HCT116 (cell line): ENCODE results near the gene KCNH2.
A peak's percentile ranks its signal among the peaks of the same experiment; 100 is the strongest.

Source experiments
- CBX3 ChIP-seq: IDR thresholded peaks from 2 replicates; pipeline ENCODE4 v1.6.1; 2012; ENCODE audit warnings: low read depth
- EGR1 ChIP-seq: IDR thresholded peaks from 2 replicates; pipeline ENCODE4 v1.6.1; 2012; ENCODE audit warnings: low read depth
- EZH2 ChIP-seq: fragments of 200-600 bp; sonication (generic); IDR thresholded peaks from 2 replicates; pipeline ENCODE4 v1.6.1; 2017; ENCODE audit warnings: antibody characterized with exemption, mixed run types
- FOSL1 ChIP-seq: IDR thresholded peaks from 2 replicates; pipeline ENCODE4 v1.6.1; 2012; ENCODE audit warnings: low read depth
- POLR2A ChIP-seq: IDR thresholded peaks from 2 replicates; pipeline ENCODE4 v1.7.0; 2011; ENCODE audit warnings: borderline replicate concordance; ENCODE audit not compliant: insufficient read depth, insufficient read length; ENCODE audit errors: extremely low read depth
- POLR2AphosphoS5 ChIP-seq: IDR thresholded peaks from 2 replicates; pipeline ENCODE4 v1.6.1; 2011; ENCODE audit warnings: mild to moderate bottlenecking, low read depth, low read length, moderate library complexity
- RAD21 ChIP-seq: IDR thresholded peaks from 2 replicates; pipeline ENCODE4 v1.6.1; 2012; ENCODE audit warnings: low read depth, mild to moderate bottlenecking
- REST ChIP-seq: IDR thresholded peaks from 2 replicates; pipeline ENCODE4 v1.6.1; 2012; ENCODE audit warnings: low read depth
- YY1 ChIP-seq: IDR thresholded peaks from 2 replicates; pipeline ENCODE4 v1.6.1; 2011; ENCODE audit warnings: low read length, low read depth, moderate library complexity, mild to moderate bottlenecking; ENCODE audit not compliant: insufficient replicate concordance; ENCODE audit errors: extremely low read depth
- ZNF274 ChIP-seq: fragments of 200-500 bp; sonication (Bioruptor generic); IDR thresholded peaks from 2 replicates; pipeline ENCODE4 v1.6.1; 2014; ENCODE audit warnings: mild to moderate bottlenecking, low read depth, low read length, inconsistent platforms
- TF ChIP-seq, protein P1 (sequence below), 3 experiments: fragments of 200-600 bp in 1 of 3; sonication (generic) in 1 of 3; IDR thresholded peaks in 2 of 3; conservative IDR thresholded peaks in 1 of 3; 2 replicates each; pipeline ENCODE4 v1.5.1; 2012 to 2017; ENCODE audit warnings: low read depth in 2 of 3, low read length in 2 of 3, antibody characterized with exemption in 1 of 3, borderline replicate concordance in 1 of 3, control low read depth in 1 of 3, mild to moderate bottlenecking in 1 of 3, mixed read lengths in 1 of 3, mixed run types in 1 of 3, moderate library complexity in 1 of 3; ENCODE audit not compliant: insufficient read depth in 1 of 3
- TF ChIP-seq, protein P2 (sequence below): IDR thresholded peaks from 2 replicates; pipeline ENCODE4 v1.6.1; 2012

GRCh38 chr7:150990416-150991186 is 12.5 kb upstream of the KCNH2 start, which contains the start of gene NOS3:
- TF ChIP-seq ZNF274 (no peak), FOSL1 (peak; percentile 98), POLR2AphosphoS5 (no peak), EZH2 (no peak), YY1 (no peak), REST (no peak), POLR2A (no peak), CBX3 (peak; percentile 100), RAD21 (no peak), EGR1 (no peak)
- TF ChIP-seq, protein P1, sequence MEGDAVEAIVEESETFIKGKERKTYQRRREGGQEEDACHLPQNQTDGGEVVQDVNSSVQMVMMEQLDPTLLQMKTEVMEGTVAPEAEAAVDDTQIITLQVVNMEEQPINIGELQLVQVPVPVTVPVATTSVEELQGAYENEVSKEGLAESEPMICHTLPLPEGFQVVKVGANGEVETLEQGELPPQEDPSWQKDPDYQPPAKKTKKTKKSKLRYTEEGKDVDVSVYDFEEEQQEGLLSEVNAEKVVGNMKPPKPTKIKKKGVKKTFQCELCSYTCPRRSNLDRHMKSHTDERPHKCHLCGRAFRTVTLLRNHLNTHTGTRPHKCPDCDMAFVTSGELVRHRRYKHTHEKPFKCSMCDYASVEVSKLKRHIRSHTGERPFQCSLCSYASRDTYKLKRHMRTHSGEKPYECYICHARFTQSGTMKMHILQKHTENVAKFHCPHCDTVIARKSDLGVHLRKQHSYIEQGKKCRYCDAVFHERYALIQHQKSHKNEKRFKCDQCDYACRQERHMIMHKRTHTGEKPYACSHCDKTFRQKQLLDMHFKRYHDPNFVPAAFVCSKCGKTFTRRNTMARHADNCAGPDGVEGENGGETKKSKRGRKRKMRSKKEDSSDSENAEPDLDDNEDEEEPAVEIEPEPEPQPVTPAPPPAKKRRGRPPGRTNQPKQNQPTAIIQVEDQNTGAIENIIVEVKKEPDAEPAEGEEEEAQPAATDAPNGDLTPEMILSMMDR (IDR thresholded peaks at IDR 0.05 in 2 of 3, conservative IDR thresholded peaks at IDR 0.05 in 1 of 3; ENCODE audit: borderline replicate concordance in 1 of 3, insufficient read depth in 1 of 3, low read depth in 2 of 3, low read length in 2 of 3) = no peak
- TF ChIP-seq, protein P2, sequence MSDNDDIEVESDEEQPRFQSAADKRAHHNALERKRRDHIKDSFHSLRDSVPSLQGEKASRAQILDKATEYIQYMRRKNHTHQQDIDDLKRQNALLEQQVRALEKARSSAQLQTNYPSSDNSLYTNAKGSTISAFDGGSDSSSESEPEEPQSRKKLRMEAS = peak; percentile 80
